GM12878 (cell line): ENCODE measurements around the gene MYOM1. TPM values are rescaled to one million over a fixed set of nuclear protein-coding genes. Genes with fewer than 3 reads are reported as not detected.

Source experiments
- ASH2L ChIP-seq: fragments of 300-600, 200-600 bp; sonication (generic); IDR thresholded peaks from 2 replicates; pipeline ENCODE4 v1.6.1; 2017; ENCODE audit warnings: low read depth, mild to moderate bottlenecking, borderline replicate concordance
- CBFB ChIP-seq: IDR thresholded peaks from 2 replicates; pipeline ENCODE4 v1.6.1; 2016; ENCODE audit warnings: antibody characterized with exemption, low read depth
- CEBPB ChIP-seq, 2 experiments: fragments of 150-350 bp in 1 of 2; IDR thresholded peaks; 2 replicates each; pipeline ENCODE4 v1.6.1; 2012 to 2014; ENCODE audit warnings: low read depth in 2 of 2, low read length in 2 of 2, borderline replicate concordance in 1 of 2, inconsistent platforms in 1 of 2
- CEBPZ ChIP-seq: fragments of 150-350 bp; IDR thresholded peaks from 2 replicates; pipeline ENCODE4 v1.6.1; 2016; ENCODE audit warnings: low read depth, low read length
- CHD4 ChIP-seq: fragments of 200-600 bp; sonication (generic); IDR thresholded peaks from 2 replicates; pipeline ENCODE4 v1.6.1; 2016; ENCODE audit warnings: mild to moderate bottlenecking
- CREM ChIP-seq: IDR thresholded peaks from 2 replicates; pipeline ENCODE4 v1.6.1; 2014; ENCODE audit warnings: antibody characterized with exemption, low read depth
- DPF2 ChIP-seq: fragments of 450-650 bp; IDR thresholded peaks from 2 replicates; pipeline ENCODE4 v1.6.1; 2017; ENCODE audit warnings: mild to moderate bottlenecking
- EED ChIP-seq: sonication (generic); IDR thresholded peaks from 2 replicates; pipeline ENCODE4 v1.6.1; 2016; ENCODE audit warnings: antibody characterized with exemption, low read depth
- EGR1 ChIP-seq, 2 experiments: IDR thresholded peaks; 1 replicate in 1 of 2; 2 replicates in 1 of 2; pipeline ENCODE4 v1.6.1; 2011 to 2012; ENCODE audit warnings: low read depth in 2 of 2, low read length in 2 of 2, borderline replicate concordance in 1 of 2, mild to moderate bottlenecking in 1 of 2, moderate library complexity in 1 of 2
- FOXK2 ChIP-seq: fragments of 450-650 bp; IDR thresholded peaks from 2 replicates; pipeline ENCODE4 v1.6.1; 2017; ENCODE audit warnings: mild to moderate bottlenecking, moderate library complexity
- HDAC6 ChIP-seq: fragments of 200-600 bp; sonication (generic); IDR thresholded peaks from one replicate; pipeline ENCODE4 v1.8.0; 2017; ENCODE audit warnings: antibody characterized with exemption; ENCODE audit not compliant: unreplicated experiment
- HDGF ChIP-seq: fragments of 450-650 bp; IDR thresholded peaks from 2 replicates; pipeline ENCODE4 v1.6.1; 2016; ENCODE audit warnings: antibody characterized with exemption
- IKZF2 ChIP-seq, 2 experiments: fragments of 450-650 bp; IDR thresholded peaks; 2 replicates each; pipeline ENCODE4 v1.6.1; 2017; ENCODE audit warnings: mild to moderate bottlenecking in 2 of 2, moderate library complexity in 2 of 2
- JUND ChIP-seq: IDR thresholded peaks from 2 replicates; pipeline ENCODE4 v1.6.1; 2012; ENCODE audit warnings: low read depth, mild to moderate bottlenecking, low read length, improper control_type of control experiment, moderate library complexity
- NBN ChIP-seq: fragments of 450-650 bp; IDR thresholded peaks from 2 replicates; pipeline ENCODE4 v1.6.1; 2016
- NR2C2 ChIP-seq: IDR thresholded peaks from 2 replicates; pipeline ENCODE4 v1.6.1; 2011; ENCODE audit warnings: borderline replicate concordance, low read depth; ENCODE audit not compliant: control insufficient read depth, insufficient read length
- PAX8 ChIP-seq: fragments of 450-650 bp; IDR thresholded peaks from 2 replicates; pipeline ENCODE4 v1.6.1; 2017; ENCODE audit warnings: mild to moderate bottlenecking, moderate library complexity
- RBBP5 ChIP-seq: fragments of 200-600 bp; sonication (generic); conservative IDR thresholded peaks from 2 replicates; pipeline ENCODE4 v1.6.1; 2016
- RELB ChIP-seq: fragments of 450-650 bp; IDR thresholded peaks from 2 replicates; pipeline ENCODE4 v1.6.1; 2017; ENCODE audit warnings: low read depth, mild to moderate bottlenecking, moderate library complexity
- RFX5 ChIP-seq: IDR thresholded peaks from 2 replicates; pipeline ENCODE4 v1.6.1; 2011; ENCODE audit warnings: low read depth, low read length, improper control_type of control experiment
- SMAD1 ChIP-seq: fragments of 450-650 bp; IDR thresholded peaks from 2 replicates; pipeline ENCODE4 v1.6.1; 2018; ENCODE audit warnings: mild to moderate bottlenecking, low read depth; ENCODE audit not compliant: partially characterized antibody
- TAF1 ChIP-seq: IDR thresholded peaks from 2 replicates; pipeline ENCODE4 v1.6.1; 2011; ENCODE audit warnings: mild to moderate bottlenecking, low read depth, low read length, borderline replicate concordance
- TCF12 ChIP-seq: IDR thresholded peaks from 2 replicates; pipeline ENCODE4 v1.6.1; 2011; ENCODE audit warnings: low read depth, mild to moderate bottlenecking, low read length
- TCF7 ChIP-seq: IDR thresholded peaks from 2 replicates; pipeline ENCODE4 v1.6.1; 2014; ENCODE audit warnings: antibody characterized with exemption, borderline replicate concordance
- ZNF622 ChIP-seq: fragments of 450-650 bp; IDR thresholded peaks from 2 replicates; pipeline ENCODE4 v1.6.1; 2017; ENCODE audit warnings: mild to moderate bottlenecking, inconsistent platforms
- polyA plus RNA-seq, 11 experiments: library from polyadenylated mRNA; depleted of rRNA in 4 of 11; unstranded in 6 of 11; stranded (reverse) in 5 of 11; fragments of >200 nt; fragmentation: Nextera tagmentation in 4 of 11; fragmentation: Illumina TruSeq in 1 of 11; extraction: Ambion mirVana in 4 of 11; extraction: Trizol in 1 of 11; gene quantifications; 1 replicate in 1 of 11; 2 replicates in 10 of 11; pipeline versions ENCODE4 v1.2.1 to v1.2.3, GENCODE V29; 2011 to 2016; ENCODE audit warnings: inconsistent platforms in 2 of 11, missing spikeins in 2 of 11, low read depth in 1 of 11
- total RNA-seq, 4 experiments: library from RNA; depleted of rRNA in 3 of 4; stranded (reverse); fragments of >200 nt in 3 of 4; fragmentation: Illumina TruSeq in 1 of 4; extraction: Trizol in 1 of 4; gene quantifications; 2 replicates each; pipeline versions ENCODE4 v1.2.1 to v1.2.3, GENCODE V29; 2013 to 2021
- TF ChIP-seq, protein P1 (sequence below): fragments of 450-650 bp; IDR thresholded peaks from 2 replicates; pipeline ENCODE4 v1.6.1; 2016; ENCODE audit warnings: mild to moderate bottlenecking

The MYOM1 gene
- total and polyA plus RNA-seq, 10 of the 15 experiments (the other 5 are each of a cell fraction or from before 2014, with no cell fraction given) = 0.06 to 1.0 (median 0.57) TPM

DNA sequence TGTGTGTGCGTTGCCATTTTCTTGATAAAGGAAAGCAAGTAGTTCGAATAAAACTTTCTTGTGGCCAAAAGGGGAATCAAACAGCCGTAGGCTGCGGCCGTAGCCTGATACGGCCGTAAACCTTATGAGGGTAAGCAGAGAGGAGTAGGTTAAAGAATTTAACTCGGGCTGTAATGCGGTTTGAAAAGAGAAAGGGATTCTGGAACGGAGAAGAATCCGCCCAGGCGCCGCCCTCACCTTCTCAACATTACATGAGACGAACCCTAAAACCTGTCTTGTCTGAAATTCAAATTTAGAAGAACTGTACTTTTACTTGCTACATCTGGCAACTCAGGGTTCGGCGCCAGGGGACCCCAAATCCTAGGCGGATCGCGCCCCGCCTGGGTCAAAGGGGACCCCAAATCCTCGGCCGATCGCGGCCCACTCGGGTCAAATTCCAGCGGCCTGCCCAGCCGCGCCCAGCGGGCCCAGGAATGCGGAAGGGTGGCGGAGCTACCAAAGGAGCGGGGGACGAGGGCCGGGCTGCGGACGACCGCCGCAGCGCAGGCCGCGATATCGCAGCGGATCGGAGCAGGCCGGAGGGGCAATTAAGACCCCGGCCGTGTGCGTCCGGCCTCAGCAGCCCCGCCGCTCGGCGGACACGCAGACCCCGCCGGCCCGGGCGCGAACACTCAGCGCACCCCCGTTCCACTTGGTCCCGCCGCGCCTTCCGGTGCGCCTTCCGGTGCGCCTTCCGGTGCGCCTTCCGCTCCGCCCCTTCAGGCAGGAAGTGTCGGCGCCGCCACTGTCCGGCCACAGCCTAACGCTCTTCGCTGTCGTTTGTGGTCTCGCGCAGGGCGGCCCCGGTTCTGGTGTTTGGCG is 41.8 kb upstream of the MYOM1 start, which contains the start of gene MYL12B (continued):
- TF ChIP-seq, protein P1, sequence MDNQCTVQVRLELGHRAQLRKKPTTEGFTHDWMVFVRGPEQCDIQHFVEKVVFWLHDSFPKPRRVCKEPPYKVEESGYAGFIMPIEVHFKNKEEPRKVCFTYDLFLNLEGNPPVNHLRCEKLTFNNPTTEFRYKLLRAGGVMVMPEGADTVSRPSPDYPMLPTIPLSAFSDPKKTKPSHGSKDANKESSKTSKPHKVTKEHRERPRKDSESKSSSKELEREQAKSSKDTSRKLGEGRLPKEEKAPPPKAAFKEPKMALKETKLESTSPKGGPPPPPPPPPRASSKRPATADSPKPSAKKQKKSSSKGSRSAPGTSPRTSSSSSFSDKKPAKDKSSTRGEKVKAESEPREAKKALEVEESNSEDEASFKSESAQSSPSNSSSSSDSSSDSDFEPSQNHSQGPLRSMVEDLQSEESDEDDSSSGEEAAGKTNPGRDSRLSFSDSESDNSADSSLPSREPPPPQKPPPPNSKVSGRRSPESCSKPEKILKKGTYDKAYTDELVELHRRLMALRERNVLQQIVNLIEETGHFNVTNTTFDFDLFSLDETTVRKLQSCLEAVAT = peak; percentile 62; the same call in 1 of the 2 replicates
- no peak for TF ChIP-seq SMAD1
- TF ChIP-seq EED = peak; percentile 66
- no peak for TF ChIP-seq CEBPB (IDR thresholded peaks at IDR 0.05; ENCODE audit: borderline replicate concordance in 1 of 2, low read depth in 2 of 2, low read length in 2 of 2)
- peak; percentile 36; the same call in 1 of the 2 replicates for TF ChIP-seq ASH2L
- 0 out of 2 replicates have a peak, but pooled peaks have one; percentile 28 for TF ChIP-seq CREM
- TF ChIP-seq TCF12 = peak; percentile 54; the same call in 1 of the 2 replicates
- TF ChIP-seq JUND = peak; percentile 97
- peak; percentile 25; the same call in 1 of the 2 replicates for TF ChIP-seq TCF7
- peak; percentile 68 to 84 for TF ChIP-seq IKZF2 (IDR thresholded peaks at IDR 0.05)
- peak; percentile 43; the same call in 1 of the 2 replicates for TF ChIP-seq CBFB
- no peak for TF ChIP-seq NR2C2
- no peak for TF ChIP-seq CEBPZ
- TF ChIP-seq TAF1 = peak; percentile 79; the same call in 1 of the 2 replicates
- peak; percentile 98 for TF ChIP-seq FOXK2
- TF ChIP-seq ZNF622 = no peak
- TF ChIP-seq RFX5 = no peak
- TF ChIP-seq HDAC6 = no peak
- TF ChIP-seq DPF2 = peak; percentile 89
- TF ChIP-seq RBBP5 = no peak
- peak; percentile 84 for TF ChIP-seq RELB
- peak in 1 of 2 experiments; percentile 58; a peak in 2 of 3 replicates for TF ChIP-seq EGR1 (IDR thresholded peaks at IDR 0.05; ENCODE audit: borderline replicate concordance in 1 of 2, low read depth in 2 of 2, low read length in 2 of 2)
- TF ChIP-seq HDGF = no peak
- TF ChIP-seq NBN = peak; percentile 75
- TF ChIP-seq CHD4 = no peak
- peak; percentile 74; the same call in 1 of the 2 replicates for TF ChIP-seq PAX8
